HG02798 (cell line): ENCODE results near the gene MPHOSPH9.

ENCODE experiments used
- ATAC-seq: cut with Tn5 transposase; IDR thresholded peaks from one replicate; pipeline ENCODE4 v1.9.1; 2021; ENCODE audit warnings: mild to moderate bottlenecking; ENCODE audit not compliant: unreplicated experiment, poor library complexity

The MPHOSPH9 gene

GRCh38 chr12:123107926-123108681 lies 124.8 kb downstream of the MPHOSPH9 start:
- ATAC-seq, result no peak

DNA sequence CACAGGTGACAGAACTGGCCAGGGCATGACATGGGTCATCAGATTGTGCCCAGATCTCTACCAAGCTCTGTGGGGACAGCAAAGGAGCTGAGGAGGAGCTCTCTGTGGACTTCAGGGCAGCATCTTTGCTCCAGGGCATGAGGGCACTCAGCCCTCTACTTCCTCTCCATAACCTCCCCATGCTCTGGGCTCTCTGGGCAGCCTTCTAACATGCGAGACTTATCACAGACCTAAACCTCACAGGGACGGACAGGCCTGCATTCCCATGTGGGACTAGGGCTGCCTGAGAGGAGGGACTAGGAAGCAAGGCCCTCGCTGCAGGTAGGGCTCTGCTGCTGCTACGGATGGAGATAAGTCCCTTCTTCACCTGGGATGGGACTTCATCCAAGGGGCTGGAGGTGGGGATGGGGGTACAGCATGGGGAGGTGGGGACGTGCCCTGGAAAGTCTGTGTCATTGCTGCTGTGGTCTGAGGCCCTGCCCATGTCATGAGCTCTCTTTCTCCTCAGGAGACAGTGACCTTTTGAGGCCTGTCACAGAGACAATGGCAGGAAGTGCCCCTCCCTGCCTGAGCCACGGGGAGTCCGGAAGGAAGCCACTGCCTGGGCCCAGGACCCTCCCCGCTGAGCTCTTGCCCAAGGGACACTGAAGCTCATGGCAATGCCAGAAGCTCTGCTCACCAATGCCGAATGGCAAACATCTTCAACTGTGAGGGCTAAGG lies 126.1 kb downstream of the MPHOSPH9 start:
- no peak for ATAC-seq

GRCh38 chr12:123105211-123105826 lies 127.6 kb downstream of the MPHOSPH9 start:
- no peak for ATAC-seq

DNA sequence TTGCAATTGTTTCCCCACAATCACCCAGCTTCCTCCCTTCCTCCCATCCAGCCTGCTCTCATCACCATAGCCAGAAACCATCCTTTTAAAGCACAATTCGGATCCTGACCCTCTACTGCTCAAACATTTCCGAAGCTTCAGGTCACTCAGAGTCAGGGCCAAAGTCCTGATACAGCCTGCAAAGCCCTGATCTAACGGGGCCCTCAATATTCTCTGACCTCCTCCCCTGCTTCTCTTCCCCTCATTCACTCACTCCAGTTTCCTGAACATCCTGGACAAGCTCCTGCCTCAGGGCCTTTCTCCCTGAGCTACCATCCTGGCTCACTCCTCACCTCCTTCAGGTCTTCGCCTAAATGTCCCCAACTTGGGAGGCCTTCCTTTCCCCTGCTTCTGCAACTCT lies 128.1 kb downstream of the MPHOSPH9 start:
- ATAC-seq, result no peak
